Suprapubic skin (tissue), 4 donors: ENCODE data around the gene TBX6. TPM values are rescaled to one million over a fixed set of nuclear protein-coding genes. Genes with fewer than 3 reads are reported as not detected.
"Not testable (repeated sequence)": the region's sequence is repeated elsewhere in the genome, so short reads cannot be mapped to it uniquely, and the experiment has no call there.

Experiments used
- DNase-seq, 2 donors: peaks; one replicate each; pipeline ENCODE4 v3.0.0-alpha.2; 2019; ENCODE audit warnings: low spot score in 2 of 2
- H3K27ac ChIP-seq: fragments of 200-600 bp; sonication (generic); one replicate; pipeline ENCODE4 v1.5.1; 2019
- H3K27me3 ChIP-seq: fragments of 200-600 bp; sonication (generic); one replicate; pipeline ENCODE4 v1.5.1; 2019
- H3K36me3 ChIP-seq: fragments of 200-600 bp; sonication (generic); one replicate; pipeline ENCODE4 v1.5.1; 2019
- H3K4me1 ChIP-seq: fragments of 200-600 bp; sonication (generic); one replicate; pipeline ENCODE4 v1.5.1; 2019
- H3K4me3 ChIP-seq: fragments of 200-600 bp; sonication (generic); one replicate; pipeline ENCODE4 v1.5.1; 2019; ENCODE audit warnings: mild to moderate bottlenecking
- H3K9me3 ChIP-seq: fragments of 200-600 bp; sonication (generic); one replicate; pipeline ENCODE4 v1.5.1; 2019
- CTCF ChIP-seq, 2 donors: fragments of 200-600 bp in 1 of 2; fragments of 450-650 bp in 1 of 2; sonication (generic) in 1 of 2; IDR thresholded peaks; one replicate each; pipeline ENCODE4 v1.5.1; 2016 to 2019; ENCODE audit warnings: antibody characterized with exemption in 2 of 2, mild to moderate bottlenecking in 1 of 2, moderate library complexity in 1 of 2
- EP300 ChIP-seq: sonication (generic); formaldehyde crosslinking; IDR thresholded peaks from one replicate; pipeline ENCODE4 v1.6.1; 2017; ENCODE audit warnings: antibody characterized with exemption
- POLR2A ChIP-seq, 2 donors: fragments of 450-650 bp; IDR thresholded peaks; one replicate each; pipeline ENCODE4 v1.6.1; 2017; ENCODE audit warnings: antibody characterized with exemption in 2 of 2, mild to moderate bottlenecking in 2 of 2, moderate library complexity in 2 of 2
- POLR2AphosphoS5 ChIP-seq, 3 donors: sonication (generic); formaldehyde crosslinking; IDR thresholded peaks; one replicate each; pipeline ENCODE4 v1.6.1; 2017; ENCODE audit warnings: antibody characterized with exemption in 3 of 3
- WGBS: methylation state at CpG from one replicate; pipeline ENCODE4 v1.1.5; 2018; 5-methylcytosine and 5-hydroxymethylcytosine counted together
- total RNA-seq, 4 donors: library from RNA; depleted of rRNA; stranded (reverse); fragments of >200 nt; gene quantifications; one replicate each; pipeline ENCODE4 v1.1.0, GENCODE V29; 2016

TBX6 gene
- total RNA-seq, 4 donors from 2014 or later: 2.7 to 7.6 (median 4.7) TPM

DNA sequence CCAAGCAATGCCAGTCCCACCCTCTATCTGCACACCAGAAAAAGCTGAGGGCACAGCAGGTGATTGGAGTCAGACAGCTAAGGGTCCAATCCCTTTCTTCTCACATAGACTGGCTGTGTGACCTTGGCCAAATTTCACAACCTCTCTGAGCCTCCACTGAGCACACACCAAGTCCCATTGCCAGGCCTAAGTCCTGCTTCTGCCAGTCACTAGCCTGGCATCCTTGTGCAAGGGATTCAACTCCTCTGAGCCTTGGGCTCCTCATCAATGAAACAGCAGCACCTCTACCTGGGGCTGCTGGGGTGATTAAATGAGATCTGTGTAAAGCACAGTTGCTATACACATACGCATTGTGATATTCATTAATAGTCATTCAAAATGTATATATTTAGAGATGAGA lies 45.1 kb downstream of the TBX6 start:
- Histone ChIP-seq H3K27ac (no peak overlapping the region), H3K4me3 (no peak overlapping the region), H3K27me3 (no peaks in the 10 kb centered on the region), H3K36me3 (no peaks in the 10 kb centered on the region), H3K4me1 (peaks cover 6% of the 10 kb centered on the region), H3K9me3 (no peaks in the 10 kb centered on the region)
- WGBS: 89% methylated on average over 1 of the region's 1 CpG
- DNase-seq: no peak
- TF ChIP-seq POLR2A (IDR thresholded peaks at IDR 0.05) (no peak), EP300 (no peak), CTCF (IDR thresholded peaks at IDR 0.05) (no peak), POLR2AphosphoS5 (IDR thresholded peaks at IDR 0.05) (no peak)

DNA sequence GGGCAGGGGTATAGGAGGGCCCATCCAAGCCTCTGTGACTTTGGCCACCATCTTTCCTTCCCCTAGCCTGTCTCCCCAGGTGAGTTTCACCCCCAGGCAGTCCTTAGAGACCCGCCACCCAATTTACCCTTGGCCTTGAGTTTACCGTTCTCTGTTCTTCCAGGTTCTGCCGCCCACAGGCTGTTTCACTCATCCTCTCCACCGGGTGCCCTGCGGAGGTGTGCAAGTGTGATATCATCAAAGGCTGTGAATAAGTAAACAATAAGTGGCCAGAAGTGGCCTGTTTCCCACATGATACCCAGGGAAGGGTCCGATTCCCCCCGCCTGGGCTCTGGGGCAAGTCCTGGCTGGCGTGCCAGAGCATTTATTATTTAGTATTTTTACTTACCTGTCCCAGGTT lies 45.5 kb downstream of the TBX6 start:
- no peak for TF ChIP-seq POLR2AphosphoS5 (IDR thresholded peaks at IDR 0.05)
- TF ChIP-seq CTCF (IDR thresholded peaks at IDR 0.05): no peak
- no peak for TF ChIP-seq EP300
- no peak for TF ChIP-seq POLR2A (IDR thresholded peaks at IDR 0.05)
- Histone ChIP-seq H3K4me3 (no peak overlapping the region), H3K4me1 (peaks cover 6% of the 10 kb centered on the region), H3K9me3 (no peaks in the 10 kb centered on the region), H3K27ac (no peak overlapping the region), H3K36me3 (no peaks in the 10 kb centered on the region), H3K27me3 (no peaks in the 10 kb centered on the region)
- WGBS: 85% methylated on average over 8 of the region's 8 CpGs
- DNase-seq: no peak

DNA sequence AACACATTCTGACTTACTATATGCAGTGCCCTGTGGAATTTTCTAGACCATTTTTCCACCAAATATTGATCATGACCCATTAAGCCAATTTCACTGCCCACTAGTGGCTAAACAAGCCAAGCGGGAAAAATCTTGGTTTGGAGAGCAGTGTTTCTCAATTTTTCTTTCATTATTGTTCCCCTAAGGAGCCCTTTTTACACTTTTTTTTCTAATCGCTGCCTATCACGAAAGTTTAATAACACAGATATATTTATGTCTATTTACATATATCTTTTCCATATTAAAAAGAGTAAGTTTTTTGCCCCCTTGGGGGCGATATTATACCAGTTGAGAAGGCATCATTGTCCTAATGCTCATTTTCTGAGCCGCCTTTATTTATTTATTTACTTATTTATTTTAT lies 49.9 kb downstream of the TBX6 start:
- no peak overlapping the region for H3K27ac ChIP-seq
- no peak overlapping the region for H3K4me3 ChIP-seq
- no peaks in the 10 kb centered on the region for H3K27me3 ChIP-seq
- no peaks in the 10 kb centered on the region for H3K9me3 ChIP-seq
- 23% methylated on average over 5 of the region's 5 CpGs for WGBS
- H3K36me3 ChIP-seq: no peaks in the 10 kb centered on the region
- no peak for DNase-seq
- H3K4me1 ChIP-seq: peaks cover 3% of the 10 kb centered on the region
- peak in 1 of 2 donors; percentile 25 for TF ChIP-seq CTCF (IDR thresholded peaks at IDR 0.05)
- TF ChIP-seq EP300: no peak

- not testable (repeated sequence) for H3K36me3 ChIP-seq, H3K4me1 ChIP-seq, H3K9me3 ChIP-seq, H3K27me3 ChIP-seq, H3K27ac ChIP-seq, DNase-seq, H3K4me3 ChIP-seq
- 87% methylated on average over 5 of the region's 5 CpGs for WGBS
Observed at GRCh38 chr16:30040690-30041089, 51.0 kb downstream of the TBX6 start.

- H3K4me1 ChIP-seq: peaks cover 3% of the 10 kb centered on the region
- H3K27me3 ChIP-seq: peaks cover 3% of the 10 kb centered on the region
- TF ChIP-seq POLR2AphosphoS5 (IDR thresholded peaks at IDR 0.05) (no peak), EP300 (no peak)
- WGBS: 81% methylated on average over 5 of the region's 5 CpGs
- no peaks in the 10 kb centered on the region for H3K9me3 ChIP-seq
- H3K27ac ChIP-seq: no peak overlapping the region
- no peak overlapping the region for H3K4me3 ChIP-seq
- DNase-seq: no peak
- no peaks in the 10 kb centered on the region for H3K36me3 ChIP-seq
Observed at GRCh38 chr16:30040221-30040620, 51.5 kb downstream of the TBX6 start.

Other genes with a start within 250 kb of the TBX6 start
- gene CDIPT, start 228.7 kb downstream of the TBX6 start, total RNA-seq: 100 to 1,000 TPM in 1 of 4 donors, 10 to 100 TPM in 3; 68.7 to 112 (median 96.7) TPM
- 1 to 10 TPM in 3 of 4 donors, under 1 TPM in 1; 0.98 to 2.9 (median 1.2) TPM for gene SEZ6L2, start 192.4 kb downstream of the TBX6 start, total RNA-seq
- under 1 TPM in 1 of 4 donors, not detected in 3; 0.34 TPM for gene ASPHD1, start 191.4 kb downstream of the TBX6 start, total RNA-seq
- gene KCTD13, start 165.7 kb downstream of the TBX6 start, total RNA-seq: 10 to 100 TPM; 20.3 to 43.9 (median 32.0) TPM
- 100 to 1,000 TPM in 3 of 4 donors, 10 to 100 TPM in 1; 78.0 to 109 (median 106) TPM for gene TMEM219, start 129.8 kb downstream of the TBX6 start, total RNA-seq
- 10 to 100 TPM; 29.1 to 54.4 (median 39.1) TPM for gene TAOK2, start 118.1 kb downstream of the TBX6 start, total RNA-seq
- 10 to 100 TPM; 14.6 to 29.3 (median 21.7) TPM for gene HIRIP3, start 96.3 kb downstream of the TBX6 start, total RNA-seq
- gene INO80E, start 95.7 kb downstream of the TBX6 start, total RNA-seq: 10 to 100 TPM; 48.2 to 58.7 (median 51.0) TPM
- under 1 TPM in 1 of 4 donors, not detected in 3; 0.42 TPM for gene DOC2A, start 80.9 kb downstream of the TBX6 start, total RNA-seq
- gene C16orf92, start 68.7 kb downstream of the TBX6 start, total RNA-seq: not detected
- 1 to 10 TPM in 1 of 4 donors, under 1 TPM in 1, not detected in 2; 0.81 to 1.4 TPM for gene TLCD3B, start 60.7 kb downstream of the TBX6 start, total RNA-seq
- 100 to 1,000 TPM; 794 to 967 (median 870) TPM for gene ALDOA, start 26.2 kb downstream of the TBX6 start, total RNA-seq
- 10 to 100 TPM; 52.0 to 66.0 (median 61.2) TPM for gene PPP4C, start 15.9 kb downstream of the TBX6 start, total RNA-seq
- 100 to 1,000 TPM; 138 to 197 (median 195) TPM for gene YPEL3, start 4.3 kb upstream of the TBX6 start, total RNA-seq
- gene GDPD3, start 21.6 kb upstream of the TBX6 start, total RNA-seq: 10 to 100 TPM in 3 of 4 donors, 1 to 10 TPM in 1; 8.7 to 40.0 (median 12.5) TPM
- 10 to 100 TPM; 34.1 to 62.4 (median 60.1) TPM for gene MAPK3, start 31.3 kb upstream of the TBX6 start, total RNA-seq
- gene CORO1A, start 91.7 kb upstream of the TBX6 start, total RNA-seq: 10 to 100 TPM; 14.5 to 25.3 (median 19.3) TPM
- gene BOLA2B, start 101.7 kb upstream of the TBX6 start, total RNA-seq: 100 to 1,000 TPM in 3 of 4 donors, 10 to 100 TPM in 1; 72.7 to 434 (median 197) TPM
- 10 to 100 TPM; 27.3 to 56.2 (median 44.9) TPM for gene SLX1A, start 102.0 kb upstream of the TBX6 start, total RNA-seq
- gene SULT1A3, start 107.3 kb upstream of the TBX6 start, total RNA-seq: 10 to 100 TPM in 1 of 4 donors, 1 to 10 TPM in 2, not detected in 1; 4.8 to 24.6 (median 7.8) TPM
- 10 to 100 TPM in 1 of 4 donors, 1 to 10 TPM in 3; 2.5 to 12.8 (median 4.7) TPM for gene NPIPB13, start 156.6 kb upstream of the TBX6 start, total RNA-seq